T47D (cell line): ENCODE measurements around the gene PHACTR3.

ENCODE experiments used
- DNase-seq, 2 experiments: peaks; one replicate each; pipeline versions ENCODE4 v3.0.0 to v3.0.0-alpha.2; 2011 to 2012; ENCODE audit warnings: low read depth in 1 of 2, low spot score in 1 of 2
- JUND ChIP-seq: IDR thresholded peaks from 2 replicates; pipeline ENCODE4 v1.6.1; 2012; ENCODE audit warnings: low read depth
- in situ Hi-C: cut with HindIII; loops from 2 replicates; pipeline ENCODE4 v1.10.0; 2016; ENCODE audit warnings: low sequenced_read_pairs, low pct_unique_long_range_greater_than_20kb

PHACTR3 gene

DNA sequence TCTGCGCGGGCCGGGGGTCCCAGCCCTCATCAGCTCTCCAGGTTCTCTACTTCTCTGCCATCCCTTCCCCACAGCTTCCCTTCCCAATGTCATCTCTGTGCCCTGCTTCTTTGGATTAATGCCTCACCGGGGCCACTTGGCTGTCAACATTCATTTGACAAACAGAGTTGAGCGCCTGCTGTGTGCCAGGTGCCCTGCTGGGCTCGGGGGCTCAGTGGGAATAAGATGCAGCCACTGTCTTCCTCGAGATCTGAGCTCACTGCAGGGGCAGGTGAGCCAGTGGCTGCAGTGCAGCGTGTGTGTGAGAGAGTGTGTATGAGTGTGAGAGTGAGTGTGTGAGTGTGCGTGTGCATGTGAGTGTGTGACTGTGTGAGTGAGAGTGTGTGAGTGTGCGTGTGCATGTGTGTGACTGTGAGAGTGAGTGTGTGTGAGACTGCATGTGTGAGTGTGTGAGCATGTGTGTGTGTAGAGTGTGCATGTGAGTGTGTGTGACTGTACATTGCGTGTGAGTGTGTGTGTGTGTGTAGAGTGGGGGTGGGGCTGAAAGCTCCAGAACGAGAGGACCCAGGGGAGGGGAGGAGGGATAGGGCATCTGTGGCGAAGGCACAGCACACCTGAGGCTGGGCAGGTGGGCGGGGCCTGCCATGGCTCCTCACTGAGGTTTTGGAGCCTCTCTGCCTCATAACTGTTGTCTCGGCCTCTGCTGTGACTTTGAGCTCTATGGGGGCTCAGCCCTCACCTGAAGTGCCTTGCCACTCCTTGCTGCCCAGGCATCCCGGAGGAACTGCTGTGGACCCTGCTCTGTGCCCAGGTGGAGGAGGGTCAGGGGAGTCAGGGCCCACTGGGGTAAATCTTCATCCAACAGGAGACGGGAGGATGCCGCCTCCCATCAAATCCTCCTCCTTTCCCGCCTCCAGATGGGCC, 36.5 kb upstream of the PHACTR3 start:
- in situ Hi-C loops: no loop called here

DNA sequence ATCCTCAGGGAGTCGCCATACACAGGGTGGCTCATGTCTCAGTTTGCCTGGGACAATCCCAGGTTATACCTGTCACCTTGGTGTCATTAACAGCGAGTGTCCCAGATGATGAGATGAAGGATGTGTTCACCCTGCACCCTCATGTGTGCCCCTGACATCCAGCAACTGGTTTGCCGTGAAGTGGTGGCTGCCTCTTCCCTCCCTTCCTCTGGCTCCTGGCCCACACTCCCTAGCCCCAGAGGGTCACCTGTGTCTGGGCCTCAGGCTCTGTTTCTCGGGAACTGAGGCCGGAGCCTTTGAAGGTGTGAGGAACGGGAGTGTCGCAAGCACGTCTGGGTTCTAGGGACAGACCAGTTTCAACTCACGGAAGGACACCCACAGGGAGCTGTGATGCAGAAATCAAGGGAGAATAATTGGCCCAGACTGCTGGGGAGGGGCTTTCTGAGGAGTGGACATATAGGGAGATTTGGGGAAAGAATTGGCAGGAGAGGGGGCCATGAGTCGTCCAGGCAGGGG, 35.8 kb upstream of the PHACTR3 start:
- TF ChIP-seq JUND: no peak
- in situ Hi-C loops: no loop called here
- no peak for DNase-seq

More for the DNA sequence above, 36.5 kb upstream of the PHACTR3 start:
- DNase-seq: no peak
- TF ChIP-seq JUND: no peak

DNA sequence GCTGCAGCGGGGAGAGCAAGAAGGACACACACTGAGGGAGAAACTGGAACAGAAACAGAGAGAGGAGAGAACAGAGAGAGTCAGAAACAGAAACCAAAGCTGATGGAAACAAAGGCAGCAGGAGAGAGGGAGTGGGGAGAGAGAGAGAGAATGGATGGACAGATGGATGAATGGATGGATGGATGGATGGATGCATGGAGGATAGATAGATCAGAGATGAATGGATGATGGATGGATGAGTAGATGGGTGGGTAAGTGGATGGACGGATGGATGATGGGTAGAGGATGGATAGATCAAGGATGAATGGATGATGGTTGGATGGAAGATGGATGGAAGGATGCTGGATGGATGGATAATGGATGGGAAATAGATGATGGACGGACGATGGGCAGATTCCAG, 35.0 kb upstream of the PHACTR3 start:
- no peak for DNase-seq
- in situ Hi-C loops: no loop called here
- TF ChIP-seq JUND: no peak

DNA sequence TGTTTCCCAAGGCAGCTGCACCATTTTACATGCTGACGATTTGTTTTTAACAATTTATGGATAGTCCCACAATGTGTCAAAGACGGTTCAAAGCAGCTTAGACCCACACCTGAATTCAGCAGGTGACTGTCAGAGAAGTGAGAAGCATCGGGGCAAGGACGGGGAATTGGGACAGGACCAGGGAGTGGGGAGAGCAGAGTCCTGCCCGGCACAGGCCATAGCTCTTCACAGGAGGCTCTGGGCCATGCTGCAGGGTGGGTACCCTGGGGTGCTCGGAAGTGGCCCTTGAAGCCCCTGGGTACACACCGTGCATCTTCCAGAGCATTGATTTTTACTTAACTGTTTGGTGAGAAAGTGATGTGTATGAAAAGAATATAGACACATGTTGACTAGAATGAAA, 33.2 kb upstream of the PHACTR3 start:
- in situ Hi-C loops: no loop called here
- TF ChIP-seq JUND: no peak

DNA sequence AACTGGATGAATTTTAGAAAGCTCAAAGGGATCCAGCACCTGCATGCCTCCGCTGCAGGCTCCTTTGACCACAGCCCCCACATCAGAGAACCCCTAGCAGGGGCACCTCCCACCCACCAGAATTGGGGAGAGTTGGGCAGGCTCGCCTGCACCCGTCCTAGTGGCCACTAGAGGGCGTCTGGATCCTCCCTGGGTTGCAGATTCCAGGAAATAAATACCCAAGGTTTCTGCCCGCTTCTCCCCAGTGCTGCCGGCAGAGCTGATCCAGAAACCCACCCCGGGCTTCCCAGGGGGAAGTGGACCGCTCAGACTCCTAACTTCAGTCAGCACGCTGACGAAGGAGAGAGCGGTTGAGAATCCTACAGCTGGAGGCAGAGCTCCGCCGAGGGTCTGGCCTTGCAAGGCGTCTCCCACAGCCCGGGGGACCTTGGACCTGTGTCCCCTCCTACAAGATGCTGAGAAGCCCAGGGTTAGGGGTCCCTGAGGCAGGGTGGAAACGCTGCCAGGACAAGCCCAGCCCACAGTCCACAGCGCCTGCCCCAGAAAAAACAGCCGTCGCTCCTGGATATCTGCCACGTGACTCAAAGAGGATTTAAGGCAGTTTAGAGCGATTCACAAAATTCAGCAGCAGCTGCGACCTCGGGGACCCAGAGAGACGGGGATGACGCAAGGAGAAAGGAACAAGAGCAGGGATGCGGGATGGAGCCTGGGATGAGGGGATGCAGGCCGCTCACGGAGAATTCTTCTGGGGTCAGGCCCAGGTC, 32.6 kb upstream of the PHACTR3 start:
- in situ Hi-C loops: no loop called here
- DNase-seq: peak; percentile 56 to 93
- TF ChIP-seq JUND: no peak

More for the DNA sequence above, 33.2 kb upstream of the PHACTR3 start:
- no peak for DNase-seq

DNA sequence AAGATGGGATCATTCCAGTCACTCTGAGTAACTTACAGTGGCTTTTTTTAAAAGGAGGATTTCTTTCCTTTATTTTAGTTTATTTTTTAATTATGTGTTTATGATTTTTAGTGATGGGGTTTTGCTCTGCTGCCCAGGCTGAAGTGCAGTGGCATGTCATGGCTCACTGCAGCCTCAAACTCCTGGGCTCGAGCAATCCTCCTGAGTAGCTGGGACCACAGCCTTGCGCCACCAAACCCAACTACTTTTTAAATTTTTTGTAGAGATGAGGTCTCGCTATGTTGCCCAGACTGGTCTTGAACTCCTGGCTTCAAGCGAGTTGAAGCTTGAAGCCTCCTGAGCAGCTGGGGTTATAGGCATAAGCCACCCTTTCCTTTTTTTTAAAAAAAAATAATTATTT, 31.8 kb upstream of the PHACTR3 start:
- TF ChIP-seq JUND: no peak
- in situ Hi-C loops: no loop called here
- no peak for DNase-seq

DNA sequence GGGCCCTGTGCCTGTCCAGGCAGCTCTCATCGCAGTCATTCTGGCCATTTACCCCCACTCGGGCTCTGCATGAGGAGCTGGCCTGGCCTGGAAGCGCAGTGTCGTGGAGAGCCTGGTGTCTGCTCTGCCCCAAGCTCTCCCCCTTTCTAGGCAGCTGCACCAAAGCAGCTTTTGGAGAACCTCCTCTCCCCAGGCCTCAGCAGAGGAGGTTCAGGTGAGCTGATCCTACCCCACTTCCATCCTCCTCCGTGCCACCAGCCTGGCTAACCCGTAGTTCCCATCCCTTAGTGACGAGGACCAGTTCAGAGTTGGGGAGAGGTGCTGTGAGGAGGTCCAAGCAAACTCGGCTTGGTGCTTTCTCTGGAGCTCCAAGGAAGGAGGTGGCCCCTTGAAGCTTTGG, 30.5 kb upstream of the PHACTR3 start:
- DNase-seq: no peak
- TF ChIP-seq JUND: no peak
- in situ Hi-C loops: no loop called here

DNA sequence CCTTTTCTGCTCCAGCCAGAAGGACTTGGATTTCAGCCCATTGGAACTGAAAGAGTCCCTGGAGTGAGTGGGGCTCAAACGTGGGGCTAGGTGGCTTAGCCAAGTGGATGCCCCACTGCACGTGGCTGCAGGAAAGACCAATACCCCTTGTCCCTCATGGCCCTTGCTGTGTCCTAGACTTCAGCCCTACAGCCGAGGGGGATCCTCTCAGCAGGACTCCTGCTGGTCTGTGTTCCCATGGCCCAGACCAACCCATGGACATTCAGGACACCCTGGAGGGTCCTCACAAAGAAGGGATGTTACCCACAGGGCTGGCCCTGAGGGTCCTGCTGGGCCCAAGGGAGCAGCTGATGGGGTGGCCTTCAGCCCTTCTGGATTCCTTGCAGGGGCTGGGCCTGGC, 30.0 kb upstream of the PHACTR3 start:
- DNase-seq: no peak
- in situ Hi-C loops: no loop called here
- no peak for TF ChIP-seq JUND

DNA sequence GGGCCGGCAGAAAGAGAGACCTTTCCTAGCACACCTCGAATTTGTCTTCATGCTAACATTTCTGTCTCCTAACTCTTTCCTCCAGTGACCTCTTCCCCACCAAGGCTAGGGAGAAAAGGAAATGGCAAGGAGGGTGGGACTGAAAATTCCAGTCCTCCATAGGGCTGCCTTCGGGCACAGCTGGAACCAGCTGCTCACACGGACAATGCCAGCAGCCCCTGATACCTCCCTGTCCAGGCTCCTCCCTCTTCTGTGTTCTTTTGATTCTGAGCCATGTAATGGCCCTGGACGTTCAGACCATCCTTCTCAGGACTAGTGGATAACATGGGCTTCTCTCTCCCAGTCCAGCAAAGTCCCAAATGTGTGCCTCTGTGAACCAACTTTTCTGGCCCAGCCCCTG, 29.1 kb upstream of the PHACTR3 start:
- no peak for DNase-seq
- TF ChIP-seq JUND: no peak
- in situ Hi-C loops: no loop called here

DNA sequence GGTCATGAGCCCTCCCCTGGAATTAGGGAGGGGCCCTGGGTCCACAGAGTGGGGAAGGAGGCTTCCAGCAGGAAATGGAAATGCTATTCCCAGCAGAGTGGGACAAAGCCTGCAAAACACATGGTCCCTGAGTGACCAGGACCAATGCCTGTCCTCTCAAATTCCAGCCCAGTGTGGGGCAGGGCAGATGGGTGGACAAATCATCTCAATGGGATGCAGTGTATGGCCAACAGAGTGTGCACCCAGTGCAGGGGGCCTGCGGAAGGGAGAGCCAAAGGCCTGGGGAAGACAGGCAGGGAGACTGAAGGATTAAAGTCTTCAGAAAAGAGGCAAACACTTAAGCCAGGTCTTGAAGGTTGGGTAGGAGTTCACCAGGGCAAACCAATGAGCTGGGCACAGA, 28.7 kb upstream of the PHACTR3 start:
- in situ Hi-C loops: no loop called here
- DNase-seq: no peak
- no peak for TF ChIP-seq JUND

DNA sequence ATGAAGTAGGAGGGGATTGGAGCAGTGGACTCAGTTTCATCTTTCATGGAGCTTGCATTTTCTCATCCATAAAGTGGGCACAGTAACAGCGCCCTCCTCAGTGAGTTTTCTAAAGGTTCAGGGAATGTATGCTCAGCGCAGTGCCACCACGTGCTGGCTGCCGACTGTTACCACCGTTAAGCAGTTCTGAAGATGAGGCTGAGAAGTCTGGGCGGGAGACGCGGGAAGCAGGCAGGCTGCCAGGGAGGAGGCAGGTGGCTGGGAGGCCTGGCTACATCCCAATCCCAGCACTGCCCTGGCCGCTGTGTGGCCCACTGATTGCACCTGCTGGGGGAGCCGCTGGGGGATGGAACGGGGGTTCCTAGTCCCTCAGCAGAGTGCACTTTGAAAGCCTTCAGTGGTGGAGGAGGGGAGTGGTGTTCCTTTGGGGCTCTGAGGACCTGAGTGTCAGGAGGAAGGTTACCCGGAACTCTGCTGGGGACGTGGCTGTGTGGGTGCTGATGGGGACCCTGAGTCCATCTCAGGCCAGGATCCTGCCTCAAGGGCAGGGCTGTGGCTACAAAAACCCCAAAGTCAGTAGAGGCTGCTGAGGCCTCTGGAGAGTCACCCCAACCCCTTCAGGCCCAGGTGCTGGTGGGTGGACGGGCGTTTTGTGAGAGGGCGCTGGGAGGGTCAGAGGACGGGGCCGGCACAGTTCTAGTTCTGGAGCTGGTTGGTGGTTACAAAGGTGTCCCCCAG, 28.0 kb upstream of the PHACTR3 start:
- TF ChIP-seq JUND: no peak
- DNase-seq: no peak
- in situ Hi-C loops: no loop called here

DNA sequence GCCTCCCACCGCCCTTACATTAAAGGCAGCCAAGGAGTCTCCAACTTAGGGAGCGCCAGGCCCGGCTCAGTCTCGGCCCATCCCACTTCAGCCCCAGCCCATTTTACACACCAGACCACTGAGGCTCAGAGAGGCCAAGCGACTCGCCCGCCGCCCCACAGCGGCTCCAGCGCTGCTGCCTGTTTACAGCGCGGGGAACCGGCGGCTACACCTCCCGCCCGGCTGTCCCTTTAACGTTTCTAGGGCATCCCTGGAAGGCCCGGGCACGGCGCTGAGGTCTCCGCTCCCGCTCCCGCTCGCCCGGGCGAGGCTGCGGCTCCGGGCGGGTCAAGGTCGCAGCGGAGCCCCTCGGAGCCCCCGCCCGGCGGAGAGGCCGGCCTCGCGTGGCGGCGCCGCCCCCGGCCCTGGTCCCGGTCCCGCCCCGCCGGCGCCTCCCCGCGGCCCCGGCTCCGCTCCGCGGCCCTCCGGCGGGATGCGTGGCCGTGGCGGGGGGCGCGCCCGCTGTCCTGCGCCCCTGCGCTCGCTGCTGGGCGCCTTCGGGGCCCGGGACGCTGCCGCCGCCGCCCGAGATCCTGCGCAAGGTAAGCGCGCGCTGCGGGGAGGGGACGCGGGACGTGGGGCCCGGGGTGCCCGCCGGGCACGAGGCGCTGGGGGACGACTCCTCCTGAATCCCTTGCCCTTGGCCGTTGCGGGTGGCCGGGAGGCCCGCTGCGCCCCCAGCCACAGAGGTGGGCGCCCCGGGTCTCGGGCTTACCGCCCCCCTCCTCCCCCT, 27.1 kb upstream of the PHACTR3 start:
- TF ChIP-seq JUND: no peak
- in situ Hi-C loops: no loop called here
- DNase-seq: no peak
